HG03095 (cell line): ENCODE data around the gene PCSK2.

Experiments used
- ATAC-seq: cut with Tn5 transposase; IDR thresholded peaks from one replicate; pipeline ENCODE4 v1.9.1; 2021; ENCODE audit warnings: moderate library complexity; ENCODE audit not compliant: unreplicated experiment

Gene PCSK2

GRCh38 chr20:17502105-17502504 lies 275.3 kb downstream of the PCSK2 start:
- ATAC-seq = no peak

- no peak for ATAC-seq
Observed at GRCh38 chr20:17503301-17504065, 276.6 kb downstream of the PCSK2 start.

GRCh38 chr20:17504066-17504897 lies 277.4 kb downstream of the PCSK2 start:
- peak; percentile 7 for ATAC-seq

- ATAC-seq = peak; percentile 78
Observed at GRCh38 chr20:17504898-17505635, 278.2 kb downstream of the PCSK2 start.

- ATAC-seq = peak; percentile 4
Observed at GRCh38 chr20:17505636-17506517, 279.0 kb downstream of the PCSK2 start.

GRCh38 chr20:17507032-17507431 lies 280.2 kb downstream of the PCSK2 start:
- no peak for ATAC-seq

- no peak for ATAC-seq
Observed at GRCh38 chr20:17507531-17507930, 280.7 kb downstream of the PCSK2 start.

- no peak for ATAC-seq
Observed at GRCh38 chr20:17508756-17509155, 281.9 kb downstream of the PCSK2 start.

GRCh38 chr20:17510548-17510947 lies 283.7 kb downstream of the PCSK2 start:
- no peak for ATAC-seq

GRCh38 chr20:17511401-17511800 lies 284.6 kb downstream of the PCSK2 start:
- no peak for ATAC-seq

GRCh38 chr20:17513939-17514338 lies 287.1 kb downstream of the PCSK2 start:
- ATAC-seq = no peak

GRCh38 chr20:17515053-17515452 lies 288.2 kb downstream of the PCSK2 start:
- no peak for ATAC-seq

GRCh38 chr20:17518339-17519052 lies 291.7 kb downstream of the PCSK2 start:
- no peak for ATAC-seq

- ATAC-seq = no peak
Observed at GRCh38 chr20:17519606-17520285, 292.9 kb downstream of the PCSK2 start.

GRCh38 chr20:17520583-17520982 lies 293.7 kb downstream of the PCSK2 start:
- ATAC-seq = no peak

- no peak for ATAC-seq
Observed at GRCh38 chr20:17522528-17522927, 295.7 kb downstream of the PCSK2 start.

GRCh38 chr20:17523326-17523725 lies 296.5 kb downstream of the PCSK2 start:
- no peak for ATAC-seq

GRCh38 chr20:17524560-17524959 lies 297.7 kb downstream of the PCSK2 start:
- ATAC-seq = no peak

- no peak for ATAC-seq
Observed at GRCh38 chr20:17525132-17525531, 298.3 kb downstream of the PCSK2 start.
